BJ (cell line): Measurements from ENCODE around the gene ENC1. TPM values are rescaled to one million over a fixed set of nuclear protein-coding genes. Genes with fewer than 3 reads are reported as not detected.

Experiments
- CTCF ChIA-PET: fragments of 350-600 bp; formaldehyde crosslinking; extraction: SDS; loops from one replicate; lab custom pipeline; 2021; ENCODE audit warnings: antibody characterized with exemption, inconsistent platforms; lab: Yijun Ruan, JAX
- POLR2A ChIA-PET: fragments of 300-600 bp; sonication (Branson Sonifier 250); formaldehyde crosslinking; extraction: SDS; loops from one replicate; lab custom pipeline; 2021; ENCODE audit warnings: antibody characterized with exemption; lab: Charles Lee
- DNase-seq: peaks from one replicate; pipeline ENCODE4 v3.0.0-alpha.2; 2011; ENCODE audit warnings: low read depth
- H3K27me3 ChIP-seq: 2 replicates; pipeline ENCODE4 v1.6.0; 2011; ENCODE audit warnings: low read length; ENCODE audit not compliant: control insufficient read depth, insufficient read depth
- H3K36me3 ChIP-seq: 2 replicates; pipeline ENCODE4 v1.5.1; 2011; ENCODE audit warnings: low read length; ENCODE audit not compliant: control insufficient read depth, insufficient read depth
- H3K4me3 ChIP-seq: 2 replicates; pipeline ENCODE4 v1.5.1; 2011; ENCODE audit warnings: low read depth, mild to moderate bottlenecking, control low read depth, low read length
- polyA plus RNA-seq: library from polyadenylated mRNA; depleted of rRNA; stranded (reverse); fragments of >200 nt; gene quantifications from 2 replicates; pipeline ENCODE4 v1.2.3, GENCODE V29; 2011
- TF ChIP-seq, protein P1 (sequence below): IDR thresholded peaks from 2 replicates; pipeline ENCODE4 v1.5.1; 2011; ENCODE audit warnings: low read depth, mild to moderate bottlenecking, control low read depth, inconsistent platforms, low read length, moderate library complexity; ENCODE audit not compliant: insufficient read depth

Gene ENC1
- polyA plus RNA-seq, 1 experiment = 34.1 TPM

DNA sequence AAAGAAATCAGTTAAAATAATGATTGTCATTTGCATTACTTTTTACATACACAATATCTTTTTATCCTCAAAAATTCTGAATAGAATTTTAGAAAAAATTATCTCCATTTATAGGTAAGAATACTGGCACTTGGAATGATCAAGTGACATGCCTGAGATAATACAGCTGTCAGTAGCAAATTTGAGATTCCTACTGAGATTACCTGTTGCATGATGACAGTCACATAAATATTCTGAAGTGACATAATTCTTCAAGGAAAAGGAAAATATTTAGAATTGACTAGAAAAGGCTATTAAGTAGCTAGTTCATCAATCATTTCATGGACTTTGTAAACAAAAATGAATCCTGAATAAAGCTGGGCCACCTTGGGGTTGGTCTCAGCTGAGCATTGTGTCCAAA lies 15.2 kb upstream of the ENC1 start:
- Histone ChIP-seq H3K4me3 (no peak overlapping the region), H3K27me3 (no peaks in the 10 kb centered on the region; the same call in 1 of the 2 replicates), H3K36me3 (no peaks in the 10 kb centered on the region)
- ChIA-PET CTCF (no interaction called here), POLR2A (no interaction called here)
- TF ChIP-seq, protein P1, sequence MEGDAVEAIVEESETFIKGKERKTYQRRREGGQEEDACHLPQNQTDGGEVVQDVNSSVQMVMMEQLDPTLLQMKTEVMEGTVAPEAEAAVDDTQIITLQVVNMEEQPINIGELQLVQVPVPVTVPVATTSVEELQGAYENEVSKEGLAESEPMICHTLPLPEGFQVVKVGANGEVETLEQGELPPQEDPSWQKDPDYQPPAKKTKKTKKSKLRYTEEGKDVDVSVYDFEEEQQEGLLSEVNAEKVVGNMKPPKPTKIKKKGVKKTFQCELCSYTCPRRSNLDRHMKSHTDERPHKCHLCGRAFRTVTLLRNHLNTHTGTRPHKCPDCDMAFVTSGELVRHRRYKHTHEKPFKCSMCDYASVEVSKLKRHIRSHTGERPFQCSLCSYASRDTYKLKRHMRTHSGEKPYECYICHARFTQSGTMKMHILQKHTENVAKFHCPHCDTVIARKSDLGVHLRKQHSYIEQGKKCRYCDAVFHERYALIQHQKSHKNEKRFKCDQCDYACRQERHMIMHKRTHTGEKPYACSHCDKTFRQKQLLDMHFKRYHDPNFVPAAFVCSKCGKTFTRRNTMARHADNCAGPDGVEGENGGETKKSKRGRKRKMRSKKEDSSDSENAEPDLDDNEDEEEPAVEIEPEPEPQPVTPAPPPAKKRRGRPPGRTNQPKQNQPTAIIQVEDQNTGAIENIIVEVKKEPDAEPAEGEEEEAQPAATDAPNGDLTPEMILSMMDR = no peak
- no peak for DNase-seq

DNA sequence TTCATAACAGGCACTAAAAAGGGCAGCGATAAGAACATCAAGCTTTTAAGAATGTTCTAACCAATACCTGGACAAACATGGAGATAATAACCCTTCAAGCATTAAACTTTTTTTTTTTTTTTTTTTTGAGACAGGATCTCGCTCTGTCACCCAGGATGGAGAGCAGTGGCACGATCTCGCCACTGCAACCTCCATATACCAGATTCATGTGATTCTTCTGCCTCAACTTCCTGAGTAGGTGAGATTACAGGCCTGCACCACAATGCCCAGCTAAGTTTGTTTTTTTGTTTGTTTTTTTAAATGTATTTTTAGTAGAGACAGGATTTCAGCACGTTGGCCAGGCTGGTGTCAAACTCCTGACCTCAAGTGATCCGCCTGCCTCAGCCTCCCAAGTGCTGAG lies 14.7 kb upstream of the ENC1 start:
- POLR2A ChIA-PET = no interaction called here
- H3K36me3 ChIP-seq = no peaks in the 10 kb centered on the region
- no peak overlapping the region for H3K4me3 ChIP-seq
- CTCF ChIA-PET = interaction anchor here (0.6 kb wide), 1 partner anchor 473 kb away, joined by 5 read pairs; no protein-coding TSS in a partner anchor
- TF ChIP-seq, protein P1 = no peak
- no peaks in the 10 kb centered on the region; the same call in 1 of the 2 replicates for H3K27me3 ChIP-seq
- no peak for DNase-seq

DNA sequence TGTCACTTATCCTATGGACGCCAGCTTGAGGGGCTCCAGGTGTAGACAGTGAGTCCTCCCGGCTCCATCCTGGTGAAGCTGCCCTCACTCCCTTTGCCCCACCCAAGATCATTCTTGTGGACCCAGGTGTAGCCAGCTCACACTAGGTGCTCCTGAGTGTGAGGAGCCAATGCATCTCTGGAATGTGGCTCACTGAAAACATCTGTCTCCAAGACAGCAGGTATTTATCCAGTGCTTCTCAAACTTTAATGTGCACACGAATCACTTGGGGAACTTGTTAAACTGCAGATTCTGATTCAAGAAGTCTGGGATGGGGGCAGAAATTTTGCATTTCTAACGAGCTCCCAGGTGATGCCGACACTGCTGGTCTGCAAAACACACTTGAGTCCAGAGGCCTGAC lies 13.5 kb upstream of the ENC1 start:
- no peaks in the 10 kb centered on the region; the same call in 1 of the 2 replicates for H3K27me3 ChIP-seq
- no peak overlapping the region for H3K4me3 ChIP-seq
- POLR2A ChIA-PET = no interaction called here
- no peaks in the 10 kb centered on the region for H3K36me3 ChIP-seq
- DNase-seq = no peak
- TF ChIP-seq, protein P1 = no peak
- CTCF ChIA-PET = interaction anchor here (0.6 to 1.8 kb wide), 3 partner anchors 753 to 1063 kb away, joined by 3 to 5 read pairs (median 3); no protein-coding TSS in a partner anchor

DNA sequence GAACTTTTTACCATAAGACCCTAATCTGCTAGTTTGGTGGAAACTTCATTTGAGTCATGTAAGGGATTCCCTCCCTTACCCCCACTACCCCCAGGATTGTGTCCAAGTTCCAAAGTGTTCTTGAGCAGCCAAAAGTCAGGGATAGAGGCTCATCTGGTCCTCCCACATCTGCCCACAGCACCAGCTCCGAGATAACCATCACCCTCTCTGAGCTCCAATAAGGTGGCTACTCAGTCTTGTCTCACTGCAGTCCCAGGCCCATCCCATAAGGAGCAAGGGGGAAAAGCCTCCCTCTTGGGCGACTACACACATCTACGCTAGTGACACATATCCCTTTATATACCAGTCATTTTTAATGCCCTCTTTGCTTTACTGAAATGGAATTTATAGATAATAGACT lies 12.0 kb upstream of the ENC1 start:
- Histone ChIP-seq H3K36me3 (no peaks in the 10 kb centered on the region), H3K27me3 (no peaks in the 10 kb centered on the region), H3K4me3 (no peak overlapping the region)
- DNase-seq = no peak
- POLR2A ChIA-PET = no interaction called here
- TF ChIP-seq, protein P1 = no peak
- CTCF ChIA-PET = interaction anchor here (1.1 to 1.2 kb wide), 2 partner anchors 268 to 615 kb away, joined by 3 to 4 read pairs; no protein-coding TSS in a partner anchor

DNA sequence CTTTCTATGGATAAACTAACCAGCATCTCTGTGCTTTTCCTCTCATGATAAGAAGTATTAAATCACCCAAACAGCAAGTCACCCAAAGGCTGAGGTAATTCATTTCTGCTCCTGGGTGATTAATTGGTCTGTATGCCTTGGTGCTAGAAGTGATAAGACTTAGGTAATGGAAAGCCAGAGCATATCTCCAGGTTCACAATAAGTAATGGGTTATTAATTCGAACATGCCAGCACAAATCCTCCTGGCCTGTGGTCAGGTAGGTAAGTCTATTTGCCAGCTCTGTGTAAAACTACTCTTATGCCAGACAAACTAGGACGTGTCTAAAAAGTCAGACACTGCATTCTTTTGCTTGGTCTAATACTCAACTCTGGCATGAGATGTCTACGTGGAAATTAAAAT lies 11.2 kb upstream of the ENC1 start:
- ChIA-PET CTCF (interaction anchor here (1.2 kb wide), 1 partner anchor 269 kb away, joined by 4 read pairs; no protein-coding TSS in a partner anchor), POLR2A (no interaction called here)
- DNase-seq = no peak
- Histone ChIP-seq H3K4me3 (no peak overlapping the region), H3K36me3 (no peaks in the 10 kb centered on the region), H3K27me3 (no peaks in the 10 kb centered on the region)
- TF ChIP-seq, protein P1 = no peak
